ENCODE data around the gene UFD1.

GRCh38 chr22:19438298-19438697 is 40.7 kb downstream of the UFD1 start:
- TF ChIP-seq USF1 (IDR thresholded peaks at IDR 0.05) (no peak), EP300 (IDR thresholded peaks at IDR 0.05; ENCODE audit: borderline replicate concordance) (no peak), REST (IDR thresholded peaks at IDR 0.05; ENCODE audit: low read depth) (no peak), MAX (IDR thresholded peaks at IDR 0.05) (no peak), CEBPB (IDR thresholded peaks at IDR 0.05) (no peak), FOXM1 (IDR thresholded peaks at IDR 0.05; ENCODE audit: borderline replicate concordance, low read depth) (no peak), TCF12 (IDR thresholded peaks at IDR 0.05; ENCODE audit: low read depth) (no peak), EGR1 (IDR thresholded peaks at IDR 0.05) (no peak), YY1 (IDR thresholded peaks at IDR 0.05; ENCODE audit: low read depth) (no peak)
